Measurements from ENCODE around the gene NOC3L. TPM values are rescaled to one million over a fixed set of nuclear protein-coding genes. Genes with fewer than 3 reads are reported as not detected.

Gene NOC3L
- total RNA-seq, 1 donor from 2014 or later = 10.0 TPM

- TF ChIP-seq CTCF (IDR thresholded peaks at IDR 0.05; ENCODE audit: borderline replicate concordance) = no peak
- no peak for DNase-seq
- Histone ChIP-seq H3K36me3 (no peaks in the 10 kb centered on the region), H3K4me1 (no peaks in the 10 kb centered on the region), H3K27me3 (ENCODE audit: low read depth) (peaks cover 19% of the 10 kb centered on the region), H3K4me3 (no peak overlapping the region), H3K27ac (replicated peaks) (no peak overlapping the region), H3K9me3 (replicated peaks) (no peaks in the 10 kb centered on the region)
- intact Hi-C loops (cut with micrococcal nuclease) = no loop called here
Observed at GRCh38 chr10:94370501-94370900, 7.8 kb upstream of the NOC3L start.

GRCh38 chr10:94366382-94366781 is 3.6 kb upstream of the NOC3L start:
- no peak overlapping the region for H3K4me3 ChIP-seq
- DNase-seq = no peak
- no peak overlapping the region for H3K27ac ChIP-seq (replicated peaks)
- no peaks in the 10 kb centered on the region for H3K36me3 ChIP-seq
- TF ChIP-seq CTCF (IDR thresholded peaks at IDR 0.05; ENCODE audit: borderline replicate concordance) = no peak
- no peaks in the 10 kb centered on the region for H3K9me3 ChIP-seq (replicated peaks)
- H3K27me3 ChIP-seq (ENCODE audit: low read depth) = no peaks in the 10 kb centered on the region
- peaks cover 18% of the 10 kb centered on the region for H3K4me1 ChIP-seq
- intact Hi-C loops (cut with micrococcal nuclease) = loop anchor here (10.0 kb wide), 1 partner anchor 78 kb away; no protein-coding TSS in a partner anchor

GRCh38 chr10:94364482-94364881 is 1.7 kb upstream of the NOC3L start:
- H3K4me3 ChIP-seq = no peak overlapping the region
- H3K27ac ChIP-seq (replicated peaks) = no peak overlapping the region
- H3K27me3 ChIP-seq (ENCODE audit: low read depth) = no peaks in the 10 kb centered on the region
- TF ChIP-seq CTCF (IDR thresholded peaks at IDR 0.05; ENCODE audit: borderline replicate concordance) = no peak
- no peak for DNase-seq
- H3K36me3 ChIP-seq = peaks cover 6% of the 10 kb centered on the region
- no peaks in the 10 kb centered on the region for H3K9me3 ChIP-seq (replicated peaks)
- intact Hi-C loops (cut with micrococcal nuclease) = loop anchor here (10.0 kb wide), 1 partner anchor 80 kb away; no protein-coding TSS in a partner anchor
- H3K4me1 ChIP-seq = peaks cover 30% of the 10 kb centered on the region

GRCh38 chr10:94363251-94363565 is 469 bp upstream of the NOC3L start:
- Histone ChIP-seq H3K36me3 (peaks cover 17% of the 10 kb centered on the region), H3K27me3 (ENCODE audit: low read depth) (no peaks in the 10 kb centered on the region), H3K27ac (replicated peaks) (peak overlapping the region; percentile 79), H3K4me1 (peaks cover 30% of the 10 kb centered on the region), H3K4me3 (peak overlapping the region; percentile 83), H3K9me3 (replicated peaks) (no peaks in the 10 kb centered on the region)
- TF ChIP-seq CTCF (IDR thresholded peaks at IDR 0.05; ENCODE audit: borderline replicate concordance) = no peak
- no peak for DNase-seq
- intact Hi-C loops (cut with micrococcal nuclease) = loop anchor here (10.0 kb wide), 1 partner anchor 82 kb away; no protein-coding TSS in a partner anchor

GRCh38 chr10:94361171-94361794 is 1.5 kb downstream of the NOC3L start:
- Histone ChIP-seq H3K36me3 (peaks cover 36% of the 10 kb centered on the region), H3K27ac (replicated peaks) (no peak overlapping the region), H3K4me3 (peak overlapping the region; percentile 83), H3K27me3 (ENCODE audit: low read depth) (no peaks in the 10 kb centered on the region), H3K9me3 (replicated peaks) (no peaks in the 10 kb centered on the region), H3K4me1 (peaks cover 30% of the 10 kb centered on the region)
- intact Hi-C loops (cut with micrococcal nuclease) = loop anchor here (10.0 kb wide), 1 partner anchor 84 kb away; no protein-coding TSS in a partner anchor
- TF ChIP-seq CTCF (IDR thresholded peaks at IDR 0.05; ENCODE audit: borderline replicate concordance) = no peak
- DNase-seq = no peak
